Body of pancreas (tissue), 4 donors: ENCODE data around the gene PLEKHM2. TPM values are rescaled to one million over a fixed set of nuclear protein-coding genes. Genes with fewer than 3 reads are reported as not detected.

Experiments
- ATAC-seq: fragments of 150-250 bp; one replicate; pipeline ENCODE4 v1.9.1; 2016
- DNase-seq, 4 donors: peaks; one replicate each; pipeline ENCODE4 v3.0.0-alpha.2; 2019
- H3K27ac ChIP-seq, 4 donors: fragments of 200-600 bp; sonication (generic); 1 replicate in 3 of 4; 2 replicates in 1 of 4; pipeline versions ENCODE4 v1.5.1 to v1.6.1; 2016 to 2019; ENCODE audit warnings: mild to moderate bottlenecking in 1 of 4, mixed read lengths in 1 of 4, moderate library complexity in 1 of 4
- H3K27me3 ChIP-seq, 2 donors: fragments of 200-600 bp; sonication (generic); one replicate each; pipeline ENCODE4 v1.6.0; 2016; ENCODE audit warnings: mild to moderate bottlenecking in 1 of 2
- H3K36me3 ChIP-seq, 2 donors: fragments of 200-600 bp; sonication (generic); replicated peaks in 1 of 2; 2 replicates each; pipeline ENCODE4 v1.5.1; 2016; ENCODE audit warnings: low read depth in 2 of 2; ENCODE audit not compliant: insufficient read depth in 1 of 2
- H3K4me1 ChIP-seq: fragments of 200-600 bp; sonication (generic); one replicate; pipeline ENCODE4 v1.6.0; 2016
- H3K4me3 ChIP-seq, 2 donors: fragments of 200-600 bp; sonication (generic); 1 replicate in 1 of 2; 2 replicates in 1 of 2; pipeline ENCODE4 v1.5.1; 2016 to 2019
- H3K9me3 ChIP-seq, 3 donors: fragments of 200-600 bp; sonication (generic); 1 replicate in 2 of 3; 2 replicates in 1 of 3; pipeline ENCODE4 v1.5.1; 2016
- CTCF ChIP-seq, 7 experiments: fragments of 450-650 bp in 4 of 7; fragments of 200-600 bp in 3 of 7; sonication (generic) in 3 of 7; IDR thresholded peaks; one replicate each; pipeline ENCODE4 v1.5.1; 2016 to 2019; ENCODE audit warnings: antibody characterized with exemption in 7 of 7
- POLR2A ChIP-seq, 3 donors: fragments of 450-650 bp; IDR thresholded peaks; one replicate each; pipeline ENCODE4 v1.6.1; 2016; ENCODE audit warnings: antibody characterized with exemption in 3 of 3, mild to moderate bottlenecking in 2 of 3
- WGBS, 2 donors: methylation state at CpG; one replicate each; pipeline ENCODE4 v1.1.5; 2017; 5-methylcytosine and 5-hydroxymethylcytosine counted together
- intact Hi-C: fragments of 100-400 bp; cut with DNase I; formaldehyde crosslinking; loops from one replicate; pipeline ENCODE4 v1.15.1; 2023
- total RNA-seq, 2 donors: library from RNA; depleted of rRNA; stranded (reverse); fragments of >200 nt; gene quantifications; one replicate each; pipeline ENCODE4 v1.1.0, GENCODE V29; 2016

The PLEKHM2 gene
- total RNA-seq, 2 donors from 2014 or later: 18.1 to 31.6 TPM

GRCh38 chr1:15739745-15740144, 55.6 kb downstream of the PLEKHM2 start:
- 83 to 94% methylated on average over 7 of the region's 7 CpGs for WGBS, 2 donors

GRCh38 chr1:15740924-15741850, 57.1 kb downstream of the PLEKHM2 start:
- H3K9me3 ChIP-seq: no peaks in the 10 kb centered on the region
- H3K4me1 ChIP-seq: peaks cover 41% of the 10 kb centered on the region
- intact Hi-C loops: loop anchor here (10.0 kb wide), 1 partner anchor 146 kb away; no protein-coding TSS in a partner anchor
- peak; percentile 87 to 93 (median 90) for DNase-seq
- WGBS, 2 donors: 45 to 69% methylated on average over 12 to 27 of the region's 27 CpGs
- peak; percentile 89 to 96 (median 93) for TF ChIP-seq CTCF (IDR thresholded peaks at IDR 0.05)
- no peak for TF ChIP-seq POLR2A (IDR thresholded peaks at IDR 0.05)
- peak; percentile 89 for ATAC-seq
- no peak overlapping the region for H3K4me3 ChIP-seq
- no peaks in the 10 kb centered on the region for H3K27me3 ChIP-seq
- no peaks in the 10 kb centered on the region for H3K36me3 ChIP-seq
- H3K27ac ChIP-seq: no peak overlapping the region

More at GRCh38 chr1:15739745-15740144, 55.6 kb downstream of the PLEKHM2 start:
- intact Hi-C loops: loop anchor here (10.0 kb wide), 1 partner anchor 145 kb away; no protein-coding TSS in a partner anchor
- H3K9me3 ChIP-seq: no peaks in the 10 kb centered on the region
- H3K4me1 ChIP-seq: peaks cover 55% of the 10 kb centered on the region
- no peak overlapping the region for H3K4me3 ChIP-seq
- no peaks in the 10 kb centered on the region for H3K27me3 ChIP-seq
- H3K27ac ChIP-seq: no peak overlapping the region
- ATAC-seq (no peak), DNase-seq (peak in 2 of 4 donors; percentile 16 to 28)
- TF ChIP-seq CTCF (IDR thresholded peaks at IDR 0.05) (no peak), POLR2A (IDR thresholded peaks at IDR 0.05) (no peak)
- H3K36me3 ChIP-seq: no peaks in the 10 kb centered on the region

GRCh38 chr1:15742339-15742801, 58.2 kb downstream of the PLEKHM2 start, which contains the start of gene TMEM82:
Gene TMEM82, plus strand, starts transcription at chr1:15742499. Its CDS starts 61 bp downstream, at chr1:15742560.
- no peak within 1 kb of the TSS for H3K4me3 ChIP-seq
- 34 to 39% methylated on average over 13 to 14 of the region's 14 CpGs for WGBS, 2 donors
- DNase-seq: peak in 1 of 4 donors; percentile 16

GRCh38 chr1:15744122-15744679, 60.1 kb downstream of the PLEKHM2 start:
- intact Hi-C loops: loop anchor here (10.0 kb wide), 1 partner anchor 149 kb away; no protein-coding TSS in a partner anchor
- H3K27me3 ChIP-seq: no peaks in the 10 kb centered on the region
- DNase-seq: no peak
- H3K9me3 ChIP-seq: no peaks in the 10 kb centered on the region
- H3K36me3 ChIP-seq: no peaks in the 10 kb centered on the region
- H3K4me1 ChIP-seq: peaks cover 11% of the 10 kb centered on the region
- H3K4me3 ChIP-seq: no peak overlapping the region
- TF ChIP-seq CTCF (IDR thresholded peaks at IDR 0.05) (no peak), POLR2A (IDR thresholded peaks at IDR 0.05) (no peak)
- WGBS, 2 donors: 79 to 87% methylated on average over 5 to 30 of the region's 30 CpGs
- ATAC-seq: no peak
- no peak overlapping the region for H3K27ac ChIP-seq

More at GRCh38 chr1:15742339-15742801, 58.2 kb downstream of the PLEKHM2 start, which contains the start of gene TMEM82:
- no peak for ATAC-seq
- no peaks in the 10 kb centered on the region for H3K27me3 ChIP-seq
- no peak within 1 kb of the TSS for H3K27ac ChIP-seq
- H3K36me3 ChIP-seq: no peaks in the 10 kb centered on the region
- H3K4me1 ChIP-seq: peaks cover 29% of the 10 kb centered on the region
- intact Hi-C loops: loop anchor here (10.0 kb wide), 1 partner anchor 148 kb away; no protein-coding TSS in a partner anchor
- no peaks in the 10 kb centered on the region for H3K9me3 ChIP-seq
- TF ChIP-seq CTCF (IDR thresholded peaks at IDR 0.05): no peak
- TF ChIP-seq POLR2A (IDR thresholded peaks at IDR 0.05): no peak
